Stimulated activated naive B cell treated with anti-CD40 and anti-IgM and Interleukin-4, amounts not matched to agents 10 μg/mL and 1 μg/mL and 100 μg/mL, for 72 hours (primary cell): ENCODE results near the gene KCNJ15.

ENCODE experiments used
- ATAC-seq, 2 donors: fragments of 150-1000 bp; cut with Tn5 transposase; replicated peaks; 2 replicates each; pipeline ENCODE4 v1.10.0; 2021; ENCODE audit warnings: moderate library complexity in 1 of 2
- DNase-seq: peaks from one replicate; pipeline ENCODE4 v3.0.0; 2021
- H3K27ac Mint-ChIP-seq: one replicate; pipeline ENCODE4 v1.8.0; 2022; ENCODE audit warnings: mild to moderate bottlenecking, mixed read lengths
- H3K27me3 Mint-ChIP-seq, 2 donors: one replicate each; pipeline ENCODE4 v1.8.0; 2022; ENCODE audit warnings: mixed read lengths in 2 of 2
- H3K36me3 Mint-ChIP-seq, 2 donors: one replicate each; pipeline ENCODE4 v1.8.0; 2022; ENCODE audit warnings: mixed read lengths in 2 of 2, mild to moderate bottlenecking in 1 of 2
- H3K4me1 Mint-ChIP-seq, 2 donors: one replicate each; pipeline ENCODE4 v1.8.0; 2022; ENCODE audit warnings: mixed read lengths in 2 of 2, mild to moderate bottlenecking in 1 of 2
- H3K4me3 Mint-ChIP-seq, 2 donors: one replicate each; pipeline ENCODE4 v1.8.0; 2022; ENCODE audit warnings: mild to moderate bottlenecking in 2 of 2, mixed read lengths in 2 of 2, moderate library complexity in 1 of 2
- H3K9me3 Mint-ChIP-seq, 2 donors: one replicate each; pipeline ENCODE4 v1.8.0; 2022; ENCODE audit warnings: mixed read lengths in 2 of 2, mild to moderate bottlenecking in 1 of 2

The KCNJ15 gene

GRCh38 chr21:38250991-38251418 lies 5.8 kb upstream of the KCNJ15 start:
- no peak for ATAC-seq
- H3K4me1 Mint-ChIP-seq, result no peaks in the 10 kb centered on the region
- H3K27me3 Mint-ChIP-seq, result no peaks in the 10 kb centered on the region

GRCh38 chr21:38254970-38255369 lies 1.8 kb upstream of the KCNJ15 start:
- ATAC-seq (no peak), DNase-seq (no peak)
- Mint-ChIP-seq H3K4me3 (no peak overlapping the region), H3K9me3 (no peaks in the 10 kb centered on the region), H3K27ac (no peak overlapping the region), H3K36me3 (no peaks in the 10 kb centered on the region), H3K4me1 (peaks cover 0 to 2% of the 10 kb centered on the region in 2 donors), H3K27me3 (peaks cover 7% of the 10 kb centered on the region in 2 donors)

More at GRCh38 chr21:38250991-38251418, 5.8 kb upstream of the KCNJ15 start:
- no peak for DNase-seq
- Mint-ChIP-seq H3K4me3 (no peak overlapping the region), H3K36me3 (no peaks in the 10 kb centered on the region), H3K9me3 (peaks cover 4% of the 10 kb centered on the region in 2 donors), H3K27ac (no peak overlapping the region)

GRCh38 chr21:38255571-38256117 lies 1.1 kb upstream of the KCNJ15 start:
- Mint-ChIP-seq H3K9me3 (no peaks in the 10 kb centered on the region), H3K4me3 (no peak overlapping the region), H3K27me3 (peaks cover 7% of the 10 kb centered on the region in 2 donors), H3K27ac (no peak overlapping the region), H3K36me3 (no peaks in the 10 kb centered on the region), H3K4me1 (peaks cover 0 to 2% of the 10 kb centered on the region in 2 donors)
- no peak for ATAC-seq
- DNase-seq, result no peak

GRCh38 chr21:38257667-38258066 lies 876 bp downstream of the KCNJ15 start:
- Mint-ChIP-seq H3K9me3 (no peaks in the 10 kb centered on the region), H3K4me3 (no peak overlapping the region), H3K36me3 (no peaks in the 10 kb centered on the region), H3K27me3 (peaks cover 7% of the 10 kb centered on the region in 2 donors), H3K4me1 (peaks cover 0 to 2% of the 10 kb centered on the region in 2 donors), H3K27ac (no peak overlapping the region)
- ATAC-seq (no peak), DNase-seq (no peak)

- Mint-ChIP-seq H3K9me3 (no peaks in the 10 kb centered on the region), H3K36me3 (no peaks in the 10 kb centered on the region), H3K4me1 (peaks cover 0 to 2% of the 10 kb centered on the region in 2 donors), H3K27ac (no peak overlapping the region), H3K4me3 (no peak overlapping the region), H3K27me3 (peaks cover 7% of the 10 kb centered on the region in 2 donors)
- ATAC-seq (no peak), DNase-seq (no peak)
Measured at GRCh38 chr21:38258521-38259485, 2.0 kb downstream of the KCNJ15 start.

GRCh38 chr21:38259665-38260064 lies 2.9 kb downstream of the KCNJ15 start:
- no peak overlapping the region for H3K27ac Mint-ChIP-seq
- peaks cover 0 to 2% of the 10 kb centered on the region in 2 donors for H3K4me1 Mint-ChIP-seq
- no peaks in the 10 kb centered on the region for H3K36me3 Mint-ChIP-seq
- DNase-seq (no peak), ATAC-seq (no peak)
- H3K27me3 Mint-ChIP-seq, result peaks cover 7% of the 10 kb centered on the region in 2 donors
- no peaks in the 10 kb centered on the region for H3K9me3 Mint-ChIP-seq
- no peak overlapping the region for H3K4me3 Mint-ChIP-seq

GRCh38 chr21:38260426-38260825 lies 3.6 kb downstream of the KCNJ15 start:
- Mint-ChIP-seq H3K9me3 (no peaks in the 10 kb centered on the region), H3K4me3 (no peak overlapping the region), H3K36me3 (no peaks in the 10 kb centered on the region), H3K27ac (no peak overlapping the region), H3K27me3 (peaks cover 7% of the 10 kb centered on the region in 2 donors), H3K4me1 (peaks cover 0 to 2% of the 10 kb centered on the region in 2 donors)
- no peak for ATAC-seq
- no peak for DNase-seq

- H3K9me3 Mint-ChIP-seq, result no peaks in the 10 kb centered on the region
- no peak overlapping the region for H3K27ac Mint-ChIP-seq
- peaks cover 8 to 9% of the 10 kb centered on the region in 2 donors for H3K27me3 Mint-ChIP-seq
- ATAC-seq (no peak), DNase-seq (no peak)
- peaks cover 0 to 2% of the 10 kb centered on the region in 2 donors for H3K4me1 Mint-ChIP-seq
- no peaks in the 10 kb centered on the region for H3K36me3 Mint-ChIP-seq
- H3K4me3 Mint-ChIP-seq, result no peak overlapping the region
Measured at GRCh38 chr21:38261851-38262250, 5.1 kb downstream of the KCNJ15 start.

- peaks cover 0 to 2% of the 10 kb centered on the region in 2 donors for H3K4me1 Mint-ChIP-seq
- ATAC-seq, result no peak
- peaks cover 9 to 10% of the 10 kb centered on the region in 2 donors for H3K27me3 Mint-ChIP-seq
- no peaks in the 10 kb centered on the region for H3K9me3 Mint-ChIP-seq
- DNase-seq, result no peak
- H3K4me3 Mint-ChIP-seq, result no peak overlapping the region
- H3K36me3 Mint-ChIP-seq, result no peaks in the 10 kb centered on the region
- no peak overlapping the region for H3K27ac Mint-ChIP-seq
Measured at GRCh38 chr21:38263493-38263892, 6.7 kb downstream of the KCNJ15 start.

GRCh38 chr21:38264571-38264970 lies 7.8 kb downstream of the KCNJ15 start:
- no peak overlapping the region for H3K27ac Mint-ChIP-seq
- ATAC-seq (no peak), DNase-seq (no peak)
- peaks cover 5 to 6% of the 10 kb centered on the region in 2 donors for H3K27me3 Mint-ChIP-seq
- H3K4me3 Mint-ChIP-seq, result no peak overlapping the region
- H3K4me1 Mint-ChIP-seq, result peaks cover 0 to under 1% of the 10 kb centered on the region in 2 donors
- H3K36me3 Mint-ChIP-seq, result no peaks in the 10 kb centered on the region
- H3K9me3 Mint-ChIP-seq, result no peaks in the 10 kb centered on the region

GRCh38 chr21:38265166-38265565 lies 8.4 kb downstream of the KCNJ15 start:
- H3K4me3 Mint-ChIP-seq, result no peak overlapping the region
- no peaks in the 10 kb centered on the region for H3K9me3 Mint-ChIP-seq
- DNase-seq, result no peak
- no peak for ATAC-seq
- peaks cover 5 to 6% of the 10 kb centered on the region in 2 donors for H3K27me3 Mint-ChIP-seq
- peaks cover 0 to 6% of the 10 kb centered on the region in 2 donors for H3K4me1 Mint-ChIP-seq
- no peaks in the 10 kb centered on the region for H3K36me3 Mint-ChIP-seq
- H3K27ac Mint-ChIP-seq, result no peak overlapping the region

- no peaks in the 10 kb centered on the region for H3K9me3 Mint-ChIP-seq
- DNase-seq (no peak), ATAC-seq (no peak)
- no peak overlapping the region for H3K27ac Mint-ChIP-seq
- peaks cover 0 to 6% of the 10 kb centered on the region in 2 donors for H3K4me1 Mint-ChIP-seq
- peaks cover 5 to 6% of the 10 kb centered on the region in 2 donors for H3K27me3 Mint-ChIP-seq
- H3K36me3 Mint-ChIP-seq, result no peaks in the 10 kb centered on the region
- H3K4me3 Mint-ChIP-seq, result no peak overlapping the region
Measured at GRCh38 chr21:38266732-38267131, 9.9 kb downstream of the KCNJ15 start.

- ATAC-seq (no peak), DNase-seq (no peak)
- no peak overlapping the region for H3K27ac Mint-ChIP-seq
- peaks cover 5 to 6% of the 10 kb centered on the region in 2 donors for H3K27me3 Mint-ChIP-seq
- no peaks in the 10 kb centered on the region for H3K36me3 Mint-ChIP-seq
- H3K4me3 Mint-ChIP-seq, result no peak overlapping the region
- H3K4me1 Mint-ChIP-seq, result peaks cover 0 to 6% of the 10 kb centered on the region in 2 donors
- H3K9me3 Mint-ChIP-seq, result no peaks in the 10 kb centered on the region
Measured at GRCh38 chr21:38267136-38267755, 10.5 kb downstream of the KCNJ15 start.

- Mint-ChIP-seq H3K27me3 (peaks cover 5 to 6% of the 10 kb centered on the region in 2 donors), H3K27ac (no peak overlapping the region), H3K4me3 (no peak overlapping the region), H3K4me1 (peaks cover 0 to 6% of the 10 kb centered on the region in 2 donors), H3K36me3 (no peaks in the 10 kb centered on the region), H3K9me3 (no peaks in the 10 kb centered on the region)
- ATAC-seq (peak; percentile 61 to 77), DNase-seq (no peak)
Measured at GRCh38 chr21:38267991-38268863, 11.4 kb downstream of the KCNJ15 start.
